Stomach (tissue), 4 donors: ENCODE measurements around the gene SEMA3A.

Source experiments
- POLR2A ChIP-seq, 4 donors: fragments of 450-650 bp; IDR thresholded peaks; one replicate each; pipeline ENCODE4 v1.6.1; 2016; ENCODE audit warnings: antibody characterized with exemption in 4 of 4, control low read depth in 2 of 4, mild to moderate bottlenecking in 1 of 4, moderate library complexity in 1 of 4
- TF ChIP-seq, protein P1 (sequence below), 7 experiments: fragments of 450-650 bp in 4 of 7; fragments of 200-600 bp in 3 of 7; sonication (generic) in 3 of 7; IDR thresholded peaks; one replicate each; pipeline ENCODE4 v1.5.1; 2016 to 2019; ENCODE audit warnings: antibody characterized with exemption in 7 of 7, control low read depth in 2 of 7, mild to moderate bottlenecking in 1 of 7

DNA sequence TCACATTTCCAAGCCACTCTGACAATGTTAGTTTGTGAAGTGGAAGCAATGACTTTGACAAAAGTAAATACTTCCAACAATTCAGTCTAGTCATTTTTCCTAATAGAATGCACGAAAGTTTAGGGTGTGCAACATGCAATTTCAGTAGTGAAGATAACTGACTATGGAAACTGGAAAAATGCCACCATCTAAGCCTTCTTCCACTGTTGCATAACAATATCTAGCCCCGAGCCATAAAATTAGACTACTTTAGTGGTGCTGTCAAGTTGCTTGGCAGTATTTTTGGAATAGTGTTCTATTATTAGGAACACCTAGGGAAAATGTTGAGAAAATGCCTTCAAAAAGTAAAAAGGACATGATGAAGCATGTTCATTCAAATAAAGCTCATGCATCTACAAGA, 17.9 kb downstream of the SEMA3A start:
- TF ChIP-seq, protein P1, sequence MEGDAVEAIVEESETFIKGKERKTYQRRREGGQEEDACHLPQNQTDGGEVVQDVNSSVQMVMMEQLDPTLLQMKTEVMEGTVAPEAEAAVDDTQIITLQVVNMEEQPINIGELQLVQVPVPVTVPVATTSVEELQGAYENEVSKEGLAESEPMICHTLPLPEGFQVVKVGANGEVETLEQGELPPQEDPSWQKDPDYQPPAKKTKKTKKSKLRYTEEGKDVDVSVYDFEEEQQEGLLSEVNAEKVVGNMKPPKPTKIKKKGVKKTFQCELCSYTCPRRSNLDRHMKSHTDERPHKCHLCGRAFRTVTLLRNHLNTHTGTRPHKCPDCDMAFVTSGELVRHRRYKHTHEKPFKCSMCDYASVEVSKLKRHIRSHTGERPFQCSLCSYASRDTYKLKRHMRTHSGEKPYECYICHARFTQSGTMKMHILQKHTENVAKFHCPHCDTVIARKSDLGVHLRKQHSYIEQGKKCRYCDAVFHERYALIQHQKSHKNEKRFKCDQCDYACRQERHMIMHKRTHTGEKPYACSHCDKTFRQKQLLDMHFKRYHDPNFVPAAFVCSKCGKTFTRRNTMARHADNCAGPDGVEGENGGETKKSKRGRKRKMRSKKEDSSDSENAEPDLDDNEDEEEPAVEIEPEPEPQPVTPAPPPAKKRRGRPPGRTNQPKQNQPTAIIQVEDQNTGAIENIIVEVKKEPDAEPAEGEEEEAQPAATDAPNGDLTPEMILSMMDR (IDR thresholded peaks at IDR 0.05), result no peak
- TF ChIP-seq POLR2A (IDR thresholded peaks at IDR 0.05), result no peak
